IMR-90 (cell line): ENCODE results near the gene MANSC4. TPM values are rescaled to one million over a fixed set of nuclear protein-coding genes. Genes with fewer than 3 reads are reported as not detected.

Experiments used
- ATAC-seq: fragments of 200-7000 bp; cut with Tn5 transposase; 2 replicates; pipeline ENCODE4 v1.9.1; 2020; ENCODE audit warnings: low read depth, mild to moderate bottlenecking, moderate library complexity
- BruUV-seq: library from RNA; stranded (reverse); fragments of 400-500 nt; replicated peaks from 2 replicates; lab custom pipeline; 2021; lab: Mats Ljungman, UMichigan
- CTCF ChIA-PET: fragments of 300-600 bp; formaldehyde crosslinking; extraction: SDS; loops from one replicate; lab custom pipeline; 2021; ENCODE audit warnings: antibody characterized with exemption; lab: Yijun Ruan, JAX
- POLR2A ChIA-PET: fragments of 300-600 bp; sonication (Branson Sonifier 250); formaldehyde crosslinking; loops from one replicate; lab custom pipeline; 2022; ENCODE audit warnings: antibody characterized with exemption; ENCODE audit not compliant: unreplicated experiment; lab: Charles Lee
- DNase-seq: peaks from one replicate; pipeline ENCODE4 v3.0.0; 2013
- H2AFZ ChIP-seq: replicated peaks from 2 replicates; pipeline ENCODE3; 2013; ENCODE audit warnings: low read length, mild to moderate bottlenecking; ENCODE audit not compliant: poor library complexity
- H2AK5ac ChIP-seq: 2 replicates; pipeline ENCODE4 v1.6.1; 2013; ENCODE audit warnings: low read depth, low read length, inconsistent platforms
- H2AK9ac ChIP-seq: replicated peaks from 2 replicates; pipeline ENCODE3; 2013; ENCODE audit warnings: mild to moderate bottlenecking, low read depth, low read length, moderate library complexity; ENCODE audit not compliant: poor library complexity
- H2BK120ac ChIP-seq: 2 replicates; pipeline ENCODE4 v1.6.1; 2013; ENCODE audit warnings: low read depth, low read length, inconsistent platforms
- H2BK15ac ChIP-seq: 3 replicates; pipeline ENCODE4 v1.6.1; 2013; ENCODE audit warnings: low read depth, low read length, inconsistent platforms
- H2BK20ac ChIP-seq: 2 replicates; pipeline ENCODE4 v1.6.1; 2013; ENCODE audit warnings: low read depth, mild to moderate bottlenecking, inconsistent platforms, low read length, moderate library complexity
- H2BK5ac ChIP-seq: 2 replicates; pipeline ENCODE4 v1.6.1; 2013; ENCODE audit warnings: mild to moderate bottlenecking, low read depth, low read length, inconsistent platforms; ENCODE audit not compliant: poor library complexity, severe bottlenecking
- H3K14ac ChIP-seq: replicated peaks from 2 replicates; pipeline ENCODE4 v1.6.1; 2013; ENCODE audit warnings: low read depth, low read length, inconsistent platforms
- H3K18ac ChIP-seq: 2 replicates; pipeline ENCODE4 v1.6.1; 2013; ENCODE audit warnings: low read depth, low read length, control low read depth
- H3K23ac ChIP-seq: 2 replicates; pipeline ENCODE4 v1.6.1; 2013; ENCODE audit warnings: low read depth, low read length, inconsistent platforms
- H3K27ac ChIP-seq: 2 replicates; pipeline ENCODE4 v1.5.1; 2013; ENCODE audit warnings: mild to moderate bottlenecking, control low read depth, low read length; ENCODE audit not compliant: insufficient read depth
- H3K27me3 ChIP-seq: 2 replicates; pipeline ENCODE4 v1.6.1; 2013; ENCODE audit warnings: low read length; ENCODE audit not compliant: control insufficient read depth, insufficient read depth
- H3K36me3 ChIP-seq: 2 replicates; pipeline ENCODE4 v1.6.1; 2013; ENCODE audit warnings: low read length, mixed read lengths; ENCODE audit not compliant: control insufficient read depth, insufficient read depth
- H3K4ac ChIP-seq: 2 replicates; pipeline ENCODE4 v1.6.1; 2013; ENCODE audit warnings: low read depth, low read length, inconsistent platforms
- H3K4me1 ChIP-seq: 2 replicates; pipeline ENCODE4 v1.6.1; 2013; ENCODE audit warnings: low read length, mixed read lengths; ENCODE audit not compliant: control insufficient read depth, insufficient read depth
- H3K4me2 ChIP-seq: 2 replicates; pipeline ENCODE4 v1.6.1; 2013; ENCODE audit warnings: low read depth, mild to moderate bottlenecking, control low read depth, low read length, moderate library complexity
- H3K4me3 ChIP-seq: 2 replicates; pipeline ENCODE4 v1.5.1; 2013; ENCODE audit warnings: low read depth, mild to moderate bottlenecking, control low read depth, low read length, moderate library complexity; ENCODE audit not compliant: insufficient read depth
- H3K56ac ChIP-seq: 2 replicates; pipeline ENCODE4 v1.6.1; 2013; ENCODE audit warnings: low read length, inconsistent platforms; ENCODE audit not compliant: insufficient read depth; ENCODE audit errors: extremely low read depth
- H3K79me1 ChIP-seq, 2 experiments: 2 replicates each; pipeline ENCODE4 v1.6.1; 2013; ENCODE audit warnings: low read length in 2 of 2, inconsistent platforms in 1 of 2, low read depth in 1 of 2
- H3K9ac ChIP-seq: 2 replicates; pipeline ENCODE4 v1.6.1; 2013; ENCODE audit warnings: low read depth, low read length, control low read depth
- H3K9me1 ChIP-seq: 2 replicates; pipeline ENCODE4 v1.6.1; 2013; ENCODE audit warnings: low read length, inconsistent platforms; ENCODE audit not compliant: insufficient read depth
- H3K9me3 ChIP-seq: 2 replicates; pipeline ENCODE4 v1.6.1; 2013; ENCODE audit warnings: low read length; ENCODE audit not compliant: control insufficient read depth, insufficient read depth
- H4K20me1 ChIP-seq: 2 replicates; pipeline ENCODE4 v1.6.1; 2013; ENCODE audit warnings: low read length, inconsistent platforms; ENCODE audit not compliant: insufficient read depth
- H4K5ac ChIP-seq: 2 replicates; pipeline ENCODE4 v1.6.1; 2013; ENCODE audit warnings: mild to moderate bottlenecking, low read depth, low read length, control low read depth
- H4K8ac ChIP-seq, 2 experiments: 2 replicates each; pipeline ENCODE4 v1.6.1; 2013; ENCODE audit warnings: low read depth in 2 of 2, low read length in 2 of 2, control low read depth in 1 of 2, inconsistent platforms in 1 of 2
- H4K91ac ChIP-seq: 2 replicates; pipeline ENCODE4 v1.6.1; 2013; ENCODE audit warnings: low read depth, low read length, inconsistent platforms; ENCODE audit not compliant: insufficient read depth
- BHLHE40 ChIP-seq: fragments of 150-350 bp; IDR thresholded peaks from 2 replicates; pipeline ENCODE4 v1.6.1; 2016; ENCODE audit warnings: mild to moderate bottlenecking, low read depth, low read length
- CEBPB ChIP-seq: IDR thresholded peaks from 2 replicates; pipeline ENCODE4 v1.6.1; 2012; ENCODE audit warnings: low read depth, low read length, improper control_type of control experiment
- CTCF ChIP-seq: conservative IDR thresholded peaks from 2 replicates; pipeline ENCODE4 v1.5.1; 2012; ENCODE audit warnings: mild to moderate bottlenecking, low read depth, low read length, improper control_type of control experiment
- MAFK ChIP-seq: IDR thresholded peaks from 2 replicates; pipeline ENCODE4 v1.6.1; 2012; ENCODE audit warnings: low read depth, low read length, improper control_type of control experiment
- POLR2A ChIP-seq: IDR thresholded peaks from 2 replicates; pipeline ENCODE4 v1.6.1; 2012; ENCODE audit warnings: mild to moderate bottlenecking, low read depth, low read length
- RAD21 ChIP-seq: IDR thresholded peaks from 2 replicates; pipeline ENCODE4 v1.6.1; 2012; ENCODE audit warnings: low read length, improper control_type of control experiment
- RCOR1 ChIP-seq: IDR thresholded peaks from 2 replicates; pipeline ENCODE4 v1.6.1; 2012; ENCODE audit warnings: mild to moderate bottlenecking, low read length, improper control_type of control experiment; ENCODE audit not compliant: insufficient replicate concordance
- RFX5 ChIP-seq: IDR thresholded peaks from 2 replicates; pipeline ENCODE4 v1.8.0; 2012; ENCODE audit warnings: low read depth, mild to moderate bottlenecking, low read length, moderate library complexity
- SMC3 ChIP-seq: fragments of 150-350 bp; IDR thresholded peaks from 2 replicates; pipeline ENCODE4 v1.6.1; 2016; ENCODE audit warnings: low read depth, mild to moderate bottlenecking, antibody characterized with exemption, low read length, moderate library complexity
- USF2 ChIP-seq: fragments of 150-350 bp; IDR thresholded peaks from 2 replicates; pipeline ENCODE4 v1.6.1; 2017; ENCODE audit warnings: mild to moderate bottlenecking, antibody characterized with exemption, low read length, low read depth
- WGBS, 2 experiments: methylation state at CpG; one replicate each; pipeline versions ENCODE4 v1.1.5 to v1.1.7; 2013; ENCODE audit warnings: missing lambda C conversion rate in 2 of 2; ENCODE audit not compliant: insufficient read length in 1 of 2; ENCODE audit errors: extremely low coverage in 2 of 2; 5-methylcytosine and 5-hydroxymethylcytosine counted together
- dilution Hi-C: fragments of 300-500 bp; cut with HindIII; formaldehyde crosslinking; loops from one replicate; pipeline ENCODE4 v1.14.3; 2018; ENCODE audit warnings: low sequenced_read_pairs; ENCODE audit not compliant: unreplicated experiment
- in situ Hi-C: fragments of 300-500 bp; cut with MboI; formaldehyde crosslinking; loops from 3 replicates; pipeline ENCODE4 v1.14.3; 2019; ENCODE audit warnings: low sequenced_read_pairs, inconsistent platforms, mixed read lengths
- intact Hi-C: fragments of 100-400 bp; cut with micrococcal nuclease; formaldehyde crosslinking; loops from 2 replicates; pipeline ENCODE4 v1.10.0; 2022
- polyA plus RNA-seq, 3 experiments: library from polyadenylated mRNA; depleted of rRNA; stranded (reverse); fragments of >200 nt; gene quantifications; 2 replicates each; pipeline ENCODE4 v1.2.3, GENCODE V29; 2012; ENCODE audit warnings: low replicate concordance in 1 of 3
- total RNA-seq: library from RNA; depleted of rRNA; stranded (reverse); fragments of >200 nt; gene quantifications from 2 replicates; pipeline ENCODE4 v1.2.3, GENCODE V29; 2012

MANSC4 gene
- total and polyA plus RNA-seq, 2 of the 4 experiments (the other 2 are of a cell fraction), result not detected

- Histone ChIP-seq H3K23ac (no peak overlapping the region), H3K27me3 (no peaks in the 10 kb centered on the region), H2BK5ac (no peak overlapping the region), H2BK120ac (no peak overlapping the region), H3K36me3 (peaks cover 14% of the 10 kb centered on the region), H3K9me3 (no peaks in the 10 kb centered on the region), H3K4me3 (no peak overlapping the region), H3K79me1 (peaks cover 11 to 20% of the 10 kb centered on the region in 2 experiments), H3K27ac (no peak overlapping the region), H2BK20ac (no peak overlapping the region), H4K20me1 (peaks cover 6% of the 10 kb centered on the region; the same call in 1 of the 2 replicates), H3K14ac (no peak overlapping the region), H4K5ac (no peak overlapping the region), H2AK5ac (no peak overlapping the region), H3K9ac (no peak overlapping the region), H4K8ac (no peak overlapping the region), H3K18ac (no peak overlapping the region), H4K91ac (no peak overlapping the region), H2BK15ac (no peak overlapping the region), H3K4me2 (no peak overlapping the region), H2AFZ (no peak overlapping the region), H3K4me1 (peaks cover 4% of the 10 kb centered on the region), H3K9me1 (peaks cover 3% of the 10 kb centered on the region; the same call in 1 of the 2 replicates), H3K4ac (no peak overlapping the region), H3K56ac (no peak overlapping the region), H2AK9ac (no peak overlapping the region)
- ChIA-PET CTCF (no interaction called here), POLR2A (no interaction called here)
- DNase-seq (no peak), ATAC-seq (no peak)
- intact Hi-C loops, result no loop called here
- TF ChIP-seq MAFK (no peak), RCOR1 (no peak), POLR2A (no peak), RFX5 (no peak), USF2 (no peak), CEBPB (no peak), SMC3 (no peak), RAD21 (no peak), CTCF (no peak), BHLHE40 (no peak)
- in situ Hi-C loops, result loop anchor here (10.0 to 25.0 kb wide), 2 partner anchors 431 to 1244 kb away; no protein-coding TSS in a partner anchor
- WGBS, 2 experiments, result no CpG with 5 or more reads among the region's 5 CpGs
- BruUV-seq, result no TSS peak
- dilution Hi-C loops, result no loop called here
These were observed 36.4 kb downstream of the MANSC4 start for GRCh38 chr12:27743601-27744000.
